ENCODE measurements around the gene ZBED6. TPM values are rescaled to one million over a fixed set of nuclear protein-coding genes. Genes with fewer than 3 reads are reported as not detected.

ZBED6 gene
- total and polyA plus RNA-seq, 7 donors: 0.60 to 21.4 (median 11.0) TPM

DNA sequence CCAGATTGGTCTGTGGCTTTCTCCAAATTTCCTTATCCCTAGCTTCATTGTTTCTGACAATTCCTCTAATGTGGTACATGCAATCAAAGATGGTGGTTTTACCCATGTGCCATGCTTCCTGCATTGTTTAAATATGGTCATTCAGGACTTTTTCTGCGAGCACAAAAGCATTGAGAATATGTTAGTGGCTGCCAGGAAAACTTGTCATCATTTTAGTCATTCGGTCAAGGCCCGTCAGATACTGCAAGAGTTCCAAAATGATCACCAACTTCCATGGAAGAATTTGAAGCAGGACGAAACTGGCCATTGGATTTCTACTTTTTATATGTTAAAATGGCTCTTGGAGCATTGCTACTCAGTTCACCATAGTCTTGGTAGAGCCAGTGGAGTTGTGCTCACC, 3.7 kb downstream of the ZBED6 start:
- no peak for DNase-seq
- H3K4me1 ChIP-seq: peaks cover 0 to 75% (median 63%) of the 10 kb centered on the region in 4 donors
- peaks cover 0 to 27% (median 4%) of the 10 kb centered on the region in 4 donors for H3K36me3 ChIP-seq
- H3K9me3 ChIP-seq: no peaks in the 10 kb centered on the region
- H3K27me3 ChIP-seq: no peaks in the 10 kb centered on the region
- no peak overlapping the region for H3K4me3 ChIP-seq
- no peak for TF ChIP-seq POLR2AphosphoS5 (IDR thresholded peaks at IDR 0.05)
- TF ChIP-seq EP300 (IDR thresholded peaks at IDR 0.05): no peak
- TF ChIP-seq POLR2A (IDR thresholded peaks at IDR 0.05): no peak
- TF ChIP-seq, protein P1, sequence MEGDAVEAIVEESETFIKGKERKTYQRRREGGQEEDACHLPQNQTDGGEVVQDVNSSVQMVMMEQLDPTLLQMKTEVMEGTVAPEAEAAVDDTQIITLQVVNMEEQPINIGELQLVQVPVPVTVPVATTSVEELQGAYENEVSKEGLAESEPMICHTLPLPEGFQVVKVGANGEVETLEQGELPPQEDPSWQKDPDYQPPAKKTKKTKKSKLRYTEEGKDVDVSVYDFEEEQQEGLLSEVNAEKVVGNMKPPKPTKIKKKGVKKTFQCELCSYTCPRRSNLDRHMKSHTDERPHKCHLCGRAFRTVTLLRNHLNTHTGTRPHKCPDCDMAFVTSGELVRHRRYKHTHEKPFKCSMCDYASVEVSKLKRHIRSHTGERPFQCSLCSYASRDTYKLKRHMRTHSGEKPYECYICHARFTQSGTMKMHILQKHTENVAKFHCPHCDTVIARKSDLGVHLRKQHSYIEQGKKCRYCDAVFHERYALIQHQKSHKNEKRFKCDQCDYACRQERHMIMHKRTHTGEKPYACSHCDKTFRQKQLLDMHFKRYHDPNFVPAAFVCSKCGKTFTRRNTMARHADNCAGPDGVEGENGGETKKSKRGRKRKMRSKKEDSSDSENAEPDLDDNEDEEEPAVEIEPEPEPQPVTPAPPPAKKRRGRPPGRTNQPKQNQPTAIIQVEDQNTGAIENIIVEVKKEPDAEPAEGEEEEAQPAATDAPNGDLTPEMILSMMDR (IDR thresholded peaks at IDR 0.05): no peak
- WGBS, 2 donors: 93 to 95% methylated on average over 4 of the region's 4 CpGs
- intact Hi-C loops (cut with DNase I): loop anchor here (5.0 to 10.0 kb wide), 4 partner anchors 62 to 297 kb away; no protein-coding TSS in a partner anchor
- H3K27ac ChIP-seq: no peak overlapping the region

DNA sequence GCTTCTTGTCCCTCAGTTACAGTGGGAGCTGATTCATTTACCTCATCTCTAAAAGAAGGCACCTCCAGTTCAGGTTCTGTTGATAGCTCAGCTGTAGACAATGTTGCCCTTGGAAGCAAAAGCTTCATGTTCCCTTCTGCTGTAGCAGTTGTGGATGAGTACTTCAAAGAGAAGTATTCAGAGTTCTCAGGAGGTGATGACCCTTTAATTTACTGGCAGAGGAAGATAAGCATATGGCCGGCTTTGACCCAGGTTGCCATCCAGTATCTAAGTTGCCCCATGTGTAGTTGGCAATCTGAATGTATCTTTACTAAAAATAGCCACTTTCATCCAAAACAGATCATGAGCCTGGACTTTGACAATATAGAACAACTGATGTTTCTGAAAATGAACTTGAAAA, 4.5 kb downstream of the ZBED6 start:
- H3K36me3 ChIP-seq: peaks cover 0 to 34% (median 4%) of the 10 kb centered on the region in 4 donors
- intact Hi-C loops (cut with DNase I): loop anchor here (5.0 to 10.0 kb wide), 4 partner anchors 63 to 298 kb away; no protein-coding TSS in a partner anchor
- TF ChIP-seq, protein P1 (IDR thresholded peaks at IDR 0.05): no peak
- no peak for TF ChIP-seq POLR2AphosphoS5 (IDR thresholded peaks at IDR 0.05)
- TF ChIP-seq EP300 (IDR thresholded peaks at IDR 0.05): no peak
- no peak for TF ChIP-seq POLR2A (IDR thresholded peaks at IDR 0.05)
- 83 to 85% methylated on average over 1 of the region's 1 CpG for WGBS, 2 donors
- no peaks in the 10 kb centered on the region for H3K9me3 ChIP-seq
- H3K27ac ChIP-seq: no peak overlapping the region
- peaks cover 0 to 73% (median 62%) of the 10 kb centered on the region in 4 donors for H3K4me1 ChIP-seq
- no peak for DNase-seq
- H3K27me3 ChIP-seq: no peaks in the 10 kb centered on the region
- no peak overlapping the region for H3K4me3 ChIP-seq

DNA sequence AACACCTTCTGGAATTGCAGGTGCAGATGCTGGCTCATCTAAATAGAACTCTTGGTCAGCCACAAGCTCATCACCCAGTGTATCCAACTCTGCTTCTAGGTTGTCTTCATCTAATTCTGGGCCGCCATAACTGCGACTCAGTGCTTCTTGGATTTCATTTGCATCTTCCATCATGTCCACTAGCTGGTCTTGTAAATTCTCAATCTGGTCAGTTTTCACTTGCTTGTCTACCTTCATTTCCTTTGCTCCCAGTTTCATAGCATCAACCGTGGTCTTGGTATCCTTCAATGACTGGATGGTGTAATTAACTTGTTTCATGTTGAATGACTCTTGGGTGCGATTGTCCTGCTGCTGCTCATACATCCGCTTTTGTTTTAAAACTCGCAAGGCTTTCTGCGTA, 10.3 kb downstream of the ZBED6 start:
- H3K27ac ChIP-seq: no peak overlapping the region
- H3K9me3 ChIP-seq: no peaks in the 10 kb centered on the region
- intact Hi-C loops (cut with DNase I): no loop called here
- H3K36me3 ChIP-seq: peaks cover 0 to 29% (median 6%) of the 10 kb centered on the region in 4 donors
- TF ChIP-seq, protein P1 (IDR thresholded peaks at IDR 0.05): no peak
- TF ChIP-seq POLR2A (IDR thresholded peaks at IDR 0.05): no peak
- TF ChIP-seq EP300 (IDR thresholded peaks at IDR 0.05): no peak
- TF ChIP-seq POLR2AphosphoS5 (IDR thresholded peaks at IDR 0.05): no peak
- no peak overlapping the region for H3K4me3 ChIP-seq
- peaks cover 0 to 50% (median 33%) of the 10 kb centered on the region in 4 donors for H3K4me1 ChIP-seq
- WGBS, 2 donors: 97 to 98% methylated on average over 7 of the region's 7 CpGs
- DNase-seq: no peak
- no peaks in the 10 kb centered on the region for H3K27me3 ChIP-seq

DNA sequence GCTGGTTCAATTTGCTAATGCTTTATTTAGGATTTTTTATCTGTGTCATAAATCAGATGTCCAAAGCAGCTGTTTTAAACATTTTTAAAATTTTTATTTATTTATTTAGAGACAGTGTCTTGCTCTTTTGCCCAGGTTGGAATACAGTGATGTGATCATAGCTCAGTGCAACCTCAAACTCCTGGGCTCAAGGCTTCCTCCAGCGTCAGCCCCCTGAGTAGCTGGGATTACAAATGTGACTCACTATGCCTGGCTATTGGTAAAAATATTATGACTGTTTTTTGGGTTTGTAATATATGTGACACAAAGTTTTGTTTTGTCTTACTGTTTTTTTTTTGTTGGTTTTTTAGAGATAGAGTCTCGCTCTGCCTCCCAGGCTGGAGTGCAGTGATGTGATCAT, 11.8 kb downstream of the ZBED6 start:
- WGBS, 2 donors: 81 to 90% methylated on average over 2 of the region's 2 CpGs
- peaks cover 0 to 36% (median 22%) of the 10 kb centered on the region in 4 donors for H3K4me1 ChIP-seq

More for the DNA sequence above, 11.8 kb downstream of the ZBED6 start:
- intact Hi-C loops (cut with DNase I): no loop called here
- Histone ChIP-seq H3K27me3 (no peaks in the 10 kb centered on the region), H3K4me3 (no peak overlapping the region), H3K9me3 (no peaks in the 10 kb centered on the region), H3K36me3 (peaks cover 3 to 41% (median 6%) of the 10 kb centered on the region in 4 donors), H3K27ac (peak overlapping the region in 2 of 4 donors; percentile 58 to 66)
- no peak for DNase-seq
- no peak for TF ChIP-seq POLR2A (IDR thresholded peaks at IDR 0.05)
- TF ChIP-seq EP300 (IDR thresholded peaks at IDR 0.05): no peak
- no peak for TF ChIP-seq POLR2AphosphoS5 (IDR thresholded peaks at IDR 0.05)
- TF ChIP-seq, protein P1 (IDR thresholded peaks at IDR 0.05): no peak
